Neuron (in vitro differentiated cells): ENCODE results near the gene HVCN1.
"Not testable (repeated sequence)": the region's sequence is repeated elsewhere in the genome, so short reads cannot be mapped to it uniquely, and the experiment has no call there.

Experiments
- H2AFZ ChIP-seq: one replicate; pipeline ENCODE4 v1.6.1; 2013; ENCODE audit warnings: low read depth, mild to moderate bottlenecking, inconsistent platforms, low read length, moderate library complexity
- H3K27me3 ChIP-seq: one replicate; pipeline ENCODE4 v1.6.1; 2013; ENCODE audit warnings: low read length; ENCODE audit not compliant: insufficient read depth
- H3K36me3 ChIP-seq: one replicate; pipeline ENCODE4 v1.6.1; 2013; ENCODE audit warnings: low read length; ENCODE audit not compliant: insufficient read depth
- H3K4me1 ChIP-seq: one replicate; pipeline ENCODE4 v1.6.1; 2013; ENCODE audit warnings: low read length; ENCODE audit not compliant: insufficient read depth
- H3K4me3 ChIP-seq: 2 replicates; pipeline ENCODE4 v1.5.1; 2013; ENCODE audit warnings: mild to moderate bottlenecking, low read length, moderate library complexity
- H3K9me3 ChIP-seq: one replicate; pipeline ENCODE4 v1.6.1; 2013; ENCODE audit warnings: low read length

HVCN1 gene

DNA sequence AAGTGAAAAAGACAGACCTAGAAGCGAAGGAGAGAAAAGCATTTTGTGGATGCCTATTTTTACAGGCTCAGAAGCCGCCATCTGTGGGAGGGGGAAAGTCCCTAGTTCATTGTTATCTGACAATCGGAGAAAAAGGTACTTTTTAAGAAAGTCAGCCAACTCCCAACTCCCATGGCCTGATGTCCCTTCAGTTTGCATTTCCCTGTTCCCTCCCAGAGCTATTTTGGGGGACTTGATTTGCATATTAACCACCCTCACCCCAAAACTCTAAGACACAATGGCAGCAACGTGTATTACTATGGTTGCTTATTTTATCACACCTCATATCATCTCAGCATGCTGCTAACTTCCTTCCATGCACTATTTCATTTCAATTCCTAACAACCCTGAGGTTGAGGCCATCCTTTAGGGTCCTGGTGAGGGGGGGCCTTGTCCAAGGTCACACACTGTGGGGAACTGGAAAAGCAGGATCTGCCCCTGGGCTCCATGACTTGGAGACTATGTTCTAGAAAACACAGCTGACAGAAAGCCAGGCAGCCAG lies 18.7 kb downstream of the HVCN1 start:
- no peaks in the 10 kb centered on the region for H3K4me1 ChIP-seq
- H3K4me3 ChIP-seq: no peak overlapping the region
- H2AFZ ChIP-seq: no peak overlapping the region
- H3K27me3 ChIP-seq: peaks cover 5% of the 10 kb centered on the region
- H3K36me3 ChIP-seq: no peaks in the 10 kb centered on the region
- H3K9me3 ChIP-seq: peaks cover 4% of the 10 kb centered on the region

DNA sequence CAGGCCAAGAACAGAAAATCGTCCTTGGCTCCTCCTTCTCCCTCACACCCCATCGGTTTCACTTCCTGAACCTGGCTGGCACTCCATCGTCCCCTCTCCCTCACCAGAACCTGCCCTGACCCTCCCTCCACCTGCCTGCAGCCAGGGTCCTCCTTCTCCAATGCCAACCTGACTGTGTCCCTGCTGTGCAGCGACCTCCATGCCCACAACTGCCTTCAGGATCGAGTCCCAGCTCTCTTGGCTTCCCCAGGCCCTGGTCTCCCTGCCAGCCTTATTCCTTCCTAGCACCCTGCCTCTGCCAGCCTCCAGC lies 19.8 kb downstream of the HVCN1 start:
- Histone ChIP-seq H3K9me3 (peaks cover 4% of the 10 kb centered on the region), H3K36me3 (no peaks in the 10 kb centered on the region), H3K4me3 (no peak overlapping the region), H3K27me3 (peaks cover 5% of the 10 kb centered on the region), H2AFZ (no peak overlapping the region), H3K4me1 (no peaks in the 10 kb centered on the region)

DNA sequence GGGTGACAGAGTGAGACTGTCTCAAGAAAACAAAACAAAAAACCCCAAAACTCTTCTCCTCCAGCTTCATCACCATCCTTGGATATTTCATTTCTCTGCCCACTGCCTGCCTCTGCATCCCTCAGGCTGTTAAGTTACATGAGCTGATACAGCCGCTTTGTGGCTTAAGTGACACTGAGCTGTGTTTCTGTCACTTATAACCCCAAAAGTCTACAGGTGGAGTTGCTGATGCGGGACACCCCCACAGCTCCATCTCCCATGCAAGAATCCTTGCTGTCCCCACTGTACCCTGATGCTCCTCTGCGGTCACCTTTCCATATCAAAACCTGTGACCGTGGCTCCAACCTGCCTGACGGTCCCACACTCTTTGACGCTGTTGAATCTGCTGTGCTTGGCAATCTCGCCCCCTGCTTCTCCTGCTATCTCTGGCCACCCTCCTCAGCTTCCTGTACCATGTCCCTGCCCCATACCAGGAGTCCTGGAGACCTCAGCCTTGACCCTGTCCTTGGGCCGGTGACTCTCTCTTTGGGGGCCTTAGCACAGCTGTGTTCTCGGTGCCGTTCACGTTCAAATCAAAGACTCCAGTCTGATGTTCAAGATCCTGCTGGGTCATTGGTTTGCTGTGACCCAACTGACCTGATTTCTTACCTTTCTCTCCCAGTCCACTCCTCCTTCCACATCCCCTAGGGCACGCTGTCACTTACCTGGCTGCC lies 20.3 kb downstream of the HVCN1 start:
- peaks cover 5% of the 10 kb centered on the region for H3K27me3 ChIP-seq
- H3K36me3 ChIP-seq: no peaks in the 10 kb centered on the region
- no peak overlapping the region for H3K4me3 ChIP-seq
- H3K9me3 ChIP-seq: peaks cover 4% of the 10 kb centered on the region
- H2AFZ ChIP-seq: no peak overlapping the region
- H3K4me1 ChIP-seq: no peaks in the 10 kb centered on the region

DNA sequence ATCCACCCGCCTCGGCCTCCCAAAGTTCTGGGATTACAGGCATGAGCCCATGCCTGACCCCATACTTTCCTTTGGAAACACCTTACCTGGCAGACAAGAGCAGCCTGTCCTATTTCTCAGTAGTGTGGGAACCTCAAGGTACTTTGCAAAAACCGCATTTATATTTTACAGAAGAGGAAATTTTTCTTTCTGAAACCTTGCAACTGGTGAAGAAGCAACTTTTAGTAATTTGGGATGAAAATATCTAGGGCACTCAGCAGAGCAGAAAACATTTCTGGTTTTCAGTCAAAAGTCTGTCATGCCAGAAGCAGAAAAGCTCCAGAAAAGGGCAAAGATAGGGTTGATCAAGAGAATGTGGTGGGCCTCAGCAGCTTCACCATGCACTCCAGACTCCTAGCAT lies 21.2 kb downstream of the HVCN1 start:
- no peak overlapping the region for H2AFZ ChIP-seq

DNA sequence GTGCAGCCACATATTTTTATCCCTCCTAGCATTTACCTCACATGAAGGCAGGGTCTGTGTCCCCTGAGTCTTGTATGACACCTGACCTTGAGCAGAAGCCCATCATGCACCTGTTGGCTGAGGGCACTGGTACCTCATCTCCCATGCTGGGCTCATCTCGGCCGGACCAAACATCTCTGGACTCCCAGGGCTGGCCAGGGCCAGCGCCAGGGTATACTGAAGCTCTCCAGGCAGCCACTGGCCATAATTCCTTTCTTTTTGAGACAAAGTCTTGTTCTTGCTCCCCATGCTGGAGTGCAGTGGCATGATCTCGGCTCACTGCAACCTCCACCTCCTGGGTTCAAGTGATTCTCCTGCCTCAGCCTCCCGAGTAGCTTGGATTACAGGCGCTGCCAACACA lies 22.0 kb downstream of the HVCN1 start:
- H3K9me3 ChIP-seq: peaks cover 4% of the 10 kb centered on the region
- H3K4me3 ChIP-seq: no peak overlapping the region
- H3K4me1 ChIP-seq: no peaks in the 10 kb centered on the region
- no peaks in the 10 kb centered on the region for H3K36me3 ChIP-seq
- H2AFZ ChIP-seq: no peak overlapping the region
- H3K27me3 ChIP-seq: peaks cover 5% of the 10 kb centered on the region

More for the DNA sequence above, 21.2 kb downstream of the HVCN1 start:
- no peaks in the 10 kb centered on the region for H3K4me1 ChIP-seq
- H3K27me3 ChIP-seq: peaks cover 5% of the 10 kb centered on the region
- peaks cover 4% of the 10 kb centered on the region for H3K9me3 ChIP-seq
- no peaks in the 10 kb centered on the region for H3K36me3 ChIP-seq
- no peak overlapping the region for H3K4me3 ChIP-seq

DNA sequence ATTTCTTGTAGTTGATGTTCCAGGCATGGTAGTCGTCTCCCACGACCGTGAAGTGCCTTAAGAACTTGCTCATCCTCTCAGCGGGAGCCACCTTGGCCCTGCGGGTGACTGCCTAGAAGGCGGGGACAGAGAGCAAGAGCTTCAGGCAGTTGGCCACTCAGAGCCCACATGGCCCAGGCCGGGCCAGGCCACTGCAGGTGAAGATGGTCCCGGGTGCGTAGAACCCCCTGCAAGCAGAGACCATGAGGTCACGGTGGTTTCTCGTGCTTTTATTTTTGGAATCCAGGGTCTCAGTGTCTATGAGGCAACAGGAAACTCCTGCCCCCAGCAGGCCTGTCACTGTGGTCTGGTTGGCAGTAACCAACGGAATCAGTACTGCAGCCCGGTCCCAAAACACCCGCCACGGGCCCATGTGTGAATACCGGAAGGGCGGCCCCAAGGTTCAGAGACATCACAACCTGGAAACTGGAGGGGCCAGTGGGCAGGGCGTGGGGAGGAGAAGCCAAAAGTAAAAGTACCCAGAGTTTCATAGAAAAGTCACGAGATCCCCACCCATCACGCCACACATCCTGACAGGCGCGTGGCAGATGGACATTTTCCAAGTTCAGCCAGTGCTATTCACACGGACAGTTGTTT lies 27.5 kb downstream of the HVCN1 start:
- H3K4me1 ChIP-seq: no peaks in the 10 kb centered on the region
- H3K27me3 ChIP-seq: no peaks in the 10 kb centered on the region
- peaks cover under 1% of the 10 kb centered on the region for H3K9me3 ChIP-seq
- no peak overlapping the region for H2AFZ ChIP-seq
- H3K4me3 ChIP-seq: no peak overlapping the region
- no peaks in the 10 kb centered on the region for H3K36me3 ChIP-seq

DNA sequence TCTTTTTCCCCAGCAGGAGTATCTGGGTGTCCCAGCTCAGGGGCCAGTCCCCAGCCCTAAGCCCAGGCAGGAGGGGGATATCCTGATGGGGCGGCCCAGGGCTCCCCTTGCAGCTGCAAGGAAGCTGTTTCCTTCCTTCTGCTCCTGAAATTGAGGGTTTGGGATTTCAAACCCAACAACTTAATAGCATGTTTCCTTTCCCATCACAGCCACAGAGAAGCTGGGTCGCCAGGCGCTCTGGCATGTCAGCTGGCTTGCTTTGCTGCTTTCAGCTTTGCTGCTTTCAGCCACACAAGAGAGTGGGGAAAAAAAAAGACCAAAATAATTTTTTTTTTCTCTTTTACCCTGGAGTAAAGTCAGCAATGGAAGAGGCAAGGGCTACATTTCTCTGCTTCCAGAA lies 30.0 kb downstream of the HVCN1 start:
- Histone ChIP-seq H3K9me3 (no peaks in the 10 kb centered on the region), H3K27me3 (no peaks in the 10 kb centered on the region), H3K4me3 (no peak overlapping the region), H3K4me1 (no peaks in the 10 kb centered on the region), H3K36me3 (no peaks in the 10 kb centered on the region), H2AFZ (no peak overlapping the region)

DNA sequence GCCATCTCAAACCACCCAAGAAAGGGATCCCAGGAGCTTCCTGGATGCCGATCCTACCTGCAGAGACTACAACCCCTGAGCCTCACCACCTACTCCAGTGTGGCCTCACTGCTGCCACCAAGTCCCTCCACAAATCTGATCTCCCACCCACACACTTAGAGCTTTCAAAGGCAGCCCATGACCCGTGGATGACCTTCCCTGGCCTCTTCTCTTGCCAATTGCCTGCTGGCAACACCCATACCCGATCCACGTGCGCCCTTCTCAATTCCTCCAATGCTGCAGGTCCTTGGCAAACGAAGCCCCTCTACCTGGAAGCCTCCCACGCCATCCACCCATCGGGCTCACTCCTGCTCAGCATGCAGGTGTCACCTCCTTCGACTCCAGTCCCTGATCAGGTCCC lies 30.7 kb downstream of the HVCN1 start:
- no peaks in the 10 kb centered on the region for H3K27me3 ChIP-seq
- H2AFZ ChIP-seq: no peak overlapping the region
- H3K4me1 ChIP-seq: no peaks in the 10 kb centered on the region
- no peak overlapping the region for H3K4me3 ChIP-seq
- H3K36me3 ChIP-seq: no peaks in the 10 kb centered on the region
- H3K9me3 ChIP-seq: no peaks in the 10 kb centered on the region

DNA sequence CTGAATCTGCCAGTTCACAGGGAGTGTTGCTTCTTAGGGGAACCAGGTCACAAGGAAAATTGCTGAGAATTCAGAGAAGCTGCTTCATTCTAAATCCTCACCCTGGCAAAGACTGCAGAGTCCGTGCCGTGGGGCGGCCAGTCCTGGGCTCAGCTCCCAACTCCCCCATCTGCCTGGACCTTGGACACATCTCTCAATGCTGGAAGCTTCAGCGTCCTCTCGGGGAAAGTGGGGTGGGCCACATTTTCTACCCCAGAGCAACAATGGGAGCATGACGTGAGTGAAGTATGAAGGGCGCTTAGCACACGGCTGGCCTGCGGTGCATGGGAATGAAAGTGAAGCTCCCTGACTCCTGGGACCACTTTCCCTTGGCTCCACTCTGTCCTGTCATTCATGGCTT lies 31.2 kb downstream of the HVCN1 start:
- H2AFZ ChIP-seq: no peak overlapping the region
- H3K9me3 ChIP-seq: no peaks in the 10 kb centered on the region
- H3K4me1 ChIP-seq: no peaks in the 10 kb centered on the region
- H3K36me3 ChIP-seq: no peaks in the 10 kb centered on the region
- no peaks in the 10 kb centered on the region for H3K27me3 ChIP-seq
- no peak overlapping the region for H3K4me3 ChIP-seq

DNA sequence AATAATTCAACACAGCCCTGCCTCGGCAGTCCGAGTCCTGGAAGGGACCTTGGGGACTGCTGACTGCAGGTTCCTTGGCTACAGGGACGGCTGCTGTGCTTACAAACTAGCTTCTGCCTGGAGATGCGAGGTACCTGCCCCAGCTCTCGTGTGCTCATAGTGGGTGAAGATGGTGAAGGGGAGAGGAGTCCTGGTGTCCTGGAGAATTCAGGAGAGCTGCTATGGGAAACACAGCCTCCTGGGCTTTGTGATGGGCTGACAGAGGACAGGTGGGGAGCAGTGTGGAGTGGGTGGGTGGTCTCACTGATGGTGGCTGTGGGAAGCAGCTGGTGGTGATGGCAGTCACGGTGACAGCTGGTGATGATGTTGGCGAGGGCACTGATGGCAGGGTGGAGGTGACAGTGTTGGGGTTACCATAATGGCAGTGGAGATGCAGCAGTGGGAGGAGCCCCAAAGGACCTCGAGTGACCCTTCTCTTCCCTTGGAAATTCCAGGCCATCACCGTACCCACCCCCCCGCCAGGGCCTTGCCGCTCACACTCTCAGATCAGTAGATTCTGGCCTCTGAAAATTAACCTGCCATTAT lies 32.8 kb downstream of the HVCN1 start:
- H3K4me1 ChIP-seq: no peaks in the 10 kb centered on the region
- peaks cover 7% of the 10 kb centered on the region for H3K36me3 ChIP-seq
- H3K9me3 ChIP-seq: no peaks in the 10 kb centered on the region
- no peak overlapping the region for H2AFZ ChIP-seq
- no peaks in the 10 kb centered on the region for H3K27me3 ChIP-seq
- no peak overlapping the region for H3K4me3 ChIP-seq

DNA sequence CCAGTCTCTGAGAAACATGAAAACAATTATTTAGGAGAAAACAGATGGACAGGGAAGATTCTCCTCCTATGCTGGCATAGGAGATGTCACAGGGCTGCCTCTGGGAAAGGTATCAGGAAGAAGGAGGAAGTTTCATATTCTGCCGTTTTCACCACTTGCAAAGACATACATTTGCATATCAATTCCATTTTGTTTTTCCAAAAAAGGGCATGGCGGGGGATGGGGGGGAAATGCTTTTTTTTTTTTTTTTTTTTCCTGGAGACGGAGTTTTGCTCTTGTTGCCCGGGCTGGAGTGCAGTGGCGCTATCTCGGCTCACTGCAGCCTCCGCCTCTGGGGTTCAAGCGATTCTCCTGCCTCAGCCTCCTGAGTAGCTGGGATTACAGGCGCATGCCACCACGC lies 34.7 kb downstream of the HVCN1 start:
- not testable (repeated sequence) for H3K9me3 ChIP-seq, H3K36me3 ChIP-seq, H3K4me3 ChIP-seq, H3K27me3 ChIP-seq, H3K4me1 ChIP-seq, H2AFZ ChIP-seq

DNA sequence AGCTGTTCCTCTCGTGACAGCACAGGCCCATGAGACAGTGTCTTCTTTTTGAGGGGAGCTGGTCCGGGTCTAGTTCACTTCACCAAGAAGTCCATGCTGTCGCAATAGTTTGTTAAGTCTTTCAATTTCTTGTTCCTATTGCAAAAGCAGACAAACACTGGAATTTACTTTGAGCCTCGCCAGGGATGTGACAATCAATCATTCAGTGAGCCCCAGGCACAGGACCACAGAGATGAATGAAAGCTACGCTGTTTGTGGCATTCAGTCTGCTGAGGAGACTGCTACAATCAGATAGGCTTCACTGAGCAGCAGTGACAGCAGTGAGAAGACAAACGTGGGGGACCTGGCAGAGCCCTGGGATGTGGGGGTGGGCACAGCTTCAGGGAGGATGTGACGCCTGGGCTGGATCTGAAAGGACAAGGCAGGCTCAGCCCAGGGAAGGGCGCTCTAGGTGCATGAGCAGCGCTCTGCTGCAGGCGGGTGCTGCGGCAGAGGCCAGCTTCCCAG lies 39.5 kb downstream of the HVCN1 start:
- H3K36me3 ChIP-seq: peaks cover 23% of the 10 kb centered on the region
- no peaks in the 10 kb centered on the region for H3K9me3 ChIP-seq
- H3K4me3 ChIP-seq: no peak overlapping the region

DNA sequence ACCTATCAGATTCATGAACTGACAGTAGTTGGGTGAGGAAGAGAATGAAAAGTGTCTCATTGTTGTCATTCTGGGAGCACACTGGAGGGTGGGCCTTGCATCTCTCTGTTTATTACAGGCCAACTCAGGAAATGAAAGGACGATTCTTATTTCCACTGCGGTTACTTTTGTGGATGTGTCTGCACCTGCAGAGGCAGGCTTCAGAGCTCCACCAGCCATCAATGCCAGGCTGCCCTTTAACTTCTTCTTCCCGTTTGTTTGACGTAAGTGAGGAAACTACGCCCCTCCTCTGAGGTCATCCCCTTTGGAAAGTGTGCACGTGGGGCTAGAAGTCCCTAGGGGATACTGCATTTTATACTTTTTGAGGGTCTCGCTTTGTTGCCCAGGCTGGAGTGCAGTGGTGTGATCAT lies 41.3 kb downstream of the HVCN1 start:
- no peaks in the 10 kb centered on the region for H3K9me3 ChIP-seq
- no peak overlapping the region for H3K4me3 ChIP-seq
- peaks cover 27% of the 10 kb centered on the region for H3K36me3 ChIP-seq
- no peaks in the 10 kb centered on the region for H3K27me3 ChIP-seq
- no peak overlapping the region for H2AFZ ChIP-seq
- H3K4me1 ChIP-seq: no peaks in the 10 kb centered on the region

More for the DNA sequence above, 39.5 kb downstream of the HVCN1 start:
- H2AFZ ChIP-seq: no peak overlapping the region
- H3K4me1 ChIP-seq: no peaks in the 10 kb centered on the region
- no peaks in the 10 kb centered on the region for H3K27me3 ChIP-seq
